Ovary (tissue), 3 donors: ENCODE measurements around the gene PRAMEF12.

Source experiments
- EP300 ChIP-seq: sonication (generic); formaldehyde crosslinking; IDR thresholded peaks from one replicate; pipeline ENCODE4 v1.6.1; 2017; ENCODE audit warnings: antibody characterized with exemption
- TF ChIP-seq, protein P1 (sequence below), 3 donors: fragments of 450-650 bp in 2 of 3; fragments of 200-600 bp in 1 of 3; IDR thresholded peaks; one replicate each; pipeline versions ENCODE4 v1.5.1 to v1.8.0; 2016 to 2022; ENCODE audit warnings: antibody characterized with exemption in 3 of 3, mild to moderate bottlenecking in 1 of 3
- donor health status: DM: no; HTN: no; CAD: no.

GRCh38 chr1:12811409-12811784 lies 37.9 kb downstream of the PRAMEF12 start:
- TF ChIP-seq, protein P1, sequence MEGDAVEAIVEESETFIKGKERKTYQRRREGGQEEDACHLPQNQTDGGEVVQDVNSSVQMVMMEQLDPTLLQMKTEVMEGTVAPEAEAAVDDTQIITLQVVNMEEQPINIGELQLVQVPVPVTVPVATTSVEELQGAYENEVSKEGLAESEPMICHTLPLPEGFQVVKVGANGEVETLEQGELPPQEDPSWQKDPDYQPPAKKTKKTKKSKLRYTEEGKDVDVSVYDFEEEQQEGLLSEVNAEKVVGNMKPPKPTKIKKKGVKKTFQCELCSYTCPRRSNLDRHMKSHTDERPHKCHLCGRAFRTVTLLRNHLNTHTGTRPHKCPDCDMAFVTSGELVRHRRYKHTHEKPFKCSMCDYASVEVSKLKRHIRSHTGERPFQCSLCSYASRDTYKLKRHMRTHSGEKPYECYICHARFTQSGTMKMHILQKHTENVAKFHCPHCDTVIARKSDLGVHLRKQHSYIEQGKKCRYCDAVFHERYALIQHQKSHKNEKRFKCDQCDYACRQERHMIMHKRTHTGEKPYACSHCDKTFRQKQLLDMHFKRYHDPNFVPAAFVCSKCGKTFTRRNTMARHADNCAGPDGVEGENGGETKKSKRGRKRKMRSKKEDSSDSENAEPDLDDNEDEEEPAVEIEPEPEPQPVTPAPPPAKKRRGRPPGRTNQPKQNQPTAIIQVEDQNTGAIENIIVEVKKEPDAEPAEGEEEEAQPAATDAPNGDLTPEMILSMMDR (IDR thresholded peaks at IDR 0.05): no peak
- TF ChIP-seq EP300: no peak
